KBM-7 (cell line): ENCODE results near the gene WFDC1.
"Not testable (repeated sequence)": the region's sequence is repeated elsewhere in the genome, so short reads cannot be mapped to it uniquely, and the experiment has no call there.

Experiments used
- DNase-seq: peaks from one replicate; pipeline ENCODE4 v3.0.0-alpha.2; 2015
- in situ Hi-C: fragments of 300-500 bp; cut with MboI; formaldehyde crosslinking; loops from 2 replicates; pipeline ENCODE4 v1.14.3; 2020; ENCODE audit warnings: low sequenced_read_pairs, low pct_unique_long_range_greater_than_20kb, mixed read lengths

Gene WFDC1

DNA sequence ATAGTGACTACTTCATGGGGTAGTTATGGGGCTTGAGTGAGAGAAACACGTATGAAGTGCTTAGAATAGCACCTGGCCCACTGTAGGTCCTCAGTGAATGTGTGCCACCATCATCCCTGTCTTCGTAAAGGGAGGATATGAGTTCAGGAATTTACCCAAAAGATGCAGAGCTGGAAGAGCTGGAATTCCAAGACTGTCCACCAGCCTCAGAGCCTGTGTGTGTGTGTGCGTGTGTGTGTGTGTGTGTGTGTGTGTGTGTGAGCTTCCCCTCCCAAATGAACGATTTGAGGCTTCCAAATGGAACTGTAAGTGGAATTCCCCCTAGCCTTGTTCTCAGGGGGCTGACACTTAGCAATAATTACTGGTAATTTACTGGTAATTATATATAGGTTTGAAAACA, 27.3 kb downstream of the WFDC1 start:
- no peak for DNase-seq
- in situ Hi-C loops = no loop called here

DNA sequence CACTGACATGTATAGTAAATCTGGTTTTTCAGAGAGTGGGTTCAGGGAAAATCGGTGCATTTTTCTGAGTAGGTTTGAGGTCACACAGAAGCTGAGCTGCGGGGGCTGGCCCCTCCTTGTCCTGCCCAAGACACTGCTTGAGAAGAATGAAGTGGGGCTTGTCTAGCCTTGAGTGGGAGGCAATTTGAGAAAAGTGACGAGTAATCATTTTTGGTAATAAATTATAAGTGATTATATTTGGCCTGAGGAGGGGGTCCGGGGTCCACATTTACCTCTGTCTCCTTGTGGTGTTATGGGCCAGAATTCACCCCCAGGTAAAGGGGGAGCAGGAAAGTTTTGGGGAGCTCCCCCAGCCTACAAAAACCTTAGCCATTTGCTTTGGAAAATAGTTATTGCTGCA, 28.1 kb downstream of the WFDC1 start:
- in situ Hi-C loops = no loop called here
- no peak for DNase-seq

GRCh38 chr16:84323606-84324005, 28.9 kb downstream of the WFDC1 start:
- DNase-seq = no peak
- in situ Hi-C loops = no loop called here

DNA sequence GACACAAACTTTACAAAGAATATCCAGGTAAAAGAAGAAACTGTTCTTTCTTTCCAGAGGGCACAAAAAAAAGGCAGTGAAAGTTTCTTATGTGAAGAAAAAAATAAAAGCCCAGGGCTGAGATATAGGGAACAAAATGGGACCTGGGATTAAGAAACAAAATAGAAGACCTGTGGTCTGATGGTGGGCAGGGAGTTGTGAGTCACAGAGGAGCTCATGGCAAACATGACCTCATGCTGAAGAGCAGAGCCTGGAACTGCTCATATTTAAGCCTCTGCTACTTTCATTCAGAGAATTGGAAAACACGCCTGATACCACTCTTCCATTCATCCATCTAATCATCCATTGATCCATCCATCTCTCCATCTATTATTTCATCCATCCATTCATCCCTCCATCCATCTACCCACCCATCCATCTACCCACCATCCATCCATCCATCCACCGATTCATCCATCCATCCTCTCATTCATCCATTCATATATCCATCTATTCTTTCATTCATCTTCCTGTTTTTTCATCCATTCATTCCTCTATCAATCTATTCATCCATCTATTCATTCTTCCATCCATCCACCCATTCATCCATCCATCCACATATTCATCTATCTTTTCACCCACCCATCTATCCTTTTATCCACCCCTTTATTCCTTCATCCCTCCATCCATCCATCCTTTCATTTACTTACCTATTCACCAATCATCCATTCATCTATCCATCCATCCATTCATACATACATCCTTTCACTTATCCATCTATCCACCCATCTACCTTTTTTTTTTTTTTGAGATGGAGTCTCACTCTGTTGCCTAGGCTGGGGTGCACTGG, 30.0 kb downstream of the WFDC1 start:
- no peak for DNase-seq
- in situ Hi-C loops = no loop called here

DNA sequence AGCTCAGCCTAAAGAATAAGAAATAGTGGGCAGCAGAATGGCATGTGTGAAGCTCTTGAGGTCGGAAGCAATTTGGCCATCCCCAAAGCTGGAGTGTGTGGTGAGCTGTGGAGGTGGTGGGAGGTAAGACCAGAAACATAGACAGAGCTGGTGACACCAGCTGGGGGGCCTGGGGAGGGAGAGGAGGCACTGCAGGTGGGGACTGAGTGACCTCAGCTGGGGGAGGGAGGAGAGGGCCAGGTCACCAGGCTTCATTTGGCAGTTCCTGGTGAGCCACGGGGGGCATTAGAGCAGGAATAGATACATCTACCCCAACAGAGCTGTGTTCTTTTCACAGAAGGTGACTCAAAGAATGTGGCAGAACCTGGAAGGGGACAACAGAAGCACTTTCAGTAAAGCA, 31.9 kb downstream of the WFDC1 start:
- no peak for DNase-seq
- in situ Hi-C loops = no loop called here

DNA sequence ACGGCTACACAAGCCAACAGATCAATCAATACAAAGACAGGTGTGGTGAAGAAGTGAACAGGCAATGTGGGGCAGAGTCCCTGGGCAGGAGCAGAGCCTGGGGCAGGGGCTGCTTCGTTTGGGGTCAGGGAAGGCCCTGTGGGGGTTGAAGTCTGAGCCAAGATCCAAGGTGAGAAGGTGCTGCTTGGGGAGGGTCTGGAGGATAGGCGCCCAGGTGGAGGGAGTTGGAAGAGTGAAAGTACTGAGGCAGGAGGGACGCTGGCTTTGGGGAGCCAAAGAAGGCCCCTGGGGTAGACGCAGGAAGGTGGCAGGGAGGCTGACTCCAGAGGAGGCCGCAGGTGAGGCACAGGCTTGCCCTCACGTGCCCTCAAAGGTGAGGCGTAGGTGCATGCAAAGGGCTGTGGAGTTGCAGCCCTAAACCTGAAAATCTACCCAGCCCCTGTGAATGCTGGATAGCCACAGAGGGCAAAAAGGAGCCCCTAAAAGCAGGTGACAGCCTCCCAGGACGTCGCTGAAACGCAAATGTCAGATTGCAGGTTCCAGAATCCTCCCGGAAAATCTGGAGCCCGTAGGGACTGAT, 33.3 kb downstream of the WFDC1 start:
- DNase-seq = no peak
- in situ Hi-C loops = no loop called here

DNA sequence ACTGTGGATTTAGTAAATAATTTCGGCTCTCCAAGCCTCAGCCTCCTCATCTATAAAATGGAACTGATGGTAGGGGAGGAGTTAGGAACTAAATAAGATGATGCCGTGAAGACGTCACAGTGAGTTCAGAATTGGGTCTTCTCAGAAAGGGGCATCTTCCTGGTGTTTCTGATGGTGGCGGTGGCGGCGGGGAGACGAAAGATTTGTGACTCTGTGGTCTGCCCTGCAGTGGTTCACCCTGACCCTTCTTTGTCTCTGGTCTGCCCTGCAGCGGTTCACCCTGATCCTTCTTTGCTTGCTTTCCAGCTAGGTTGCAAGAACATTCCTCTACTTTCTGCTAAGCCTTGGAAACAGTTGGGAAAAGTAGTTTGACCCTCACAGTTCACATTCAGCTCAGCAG, 34.3 kb downstream of the WFDC1 start:
- no peak for DNase-seq
- in situ Hi-C loops = no loop called here

GRCh38 chr16:84329843-84330684, 35.4 kb downstream of the WFDC1 start:
- in situ Hi-C loops = no loop called here
- DNase-seq = no peak

- in situ Hi-C loops = no loop called here
Measured at GRCh38 chr16:84330685-84331050, 36.0 kb downstream of the WFDC1 start.

GRCh38 chr16:84331998-84332780, 37.5 kb downstream of the WFDC1 start:
- in situ Hi-C loops = no loop called here
- DNase-seq = no peak

More at GRCh38 chr16:84330685-84331050, 36.0 kb downstream of the WFDC1 start:
- no peak for DNase-seq

DNA sequence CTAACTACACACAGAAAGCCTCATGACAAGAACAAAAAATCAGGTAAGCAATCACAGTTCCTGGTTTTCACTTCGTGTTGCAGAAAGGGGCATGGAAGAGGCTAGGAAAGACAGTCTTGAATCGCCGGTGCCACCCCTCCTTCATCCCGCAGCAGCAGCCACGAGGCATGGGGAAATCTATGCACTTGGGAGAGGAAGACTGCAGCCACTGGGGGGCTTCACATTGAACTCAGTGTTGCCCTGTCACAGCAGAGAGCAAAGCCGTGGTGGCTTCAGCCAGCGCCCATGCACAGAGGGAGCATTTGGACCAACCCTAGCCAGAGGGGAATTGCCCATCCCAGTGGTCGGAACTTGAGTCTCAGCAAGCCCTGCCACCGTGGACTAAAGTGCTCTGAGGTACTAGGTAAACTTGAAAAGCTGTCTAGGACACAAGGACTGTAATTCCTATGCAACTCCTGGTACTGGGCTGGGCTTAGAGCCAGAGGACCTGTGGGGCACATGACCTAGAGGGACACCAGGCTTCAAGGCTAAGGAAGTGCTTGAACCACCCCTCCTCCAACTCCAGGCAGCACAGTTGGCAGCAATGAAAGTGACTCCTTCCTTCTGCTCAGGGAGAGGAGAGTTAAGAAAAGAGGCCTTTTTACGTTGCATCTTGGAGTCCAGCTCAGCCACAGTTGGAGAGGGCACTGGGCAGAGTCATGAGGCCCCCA, 38.5 kb downstream of the WFDC1 start:
- no peak for DNase-seq
- in situ Hi-C loops = no loop called here

DNA sequence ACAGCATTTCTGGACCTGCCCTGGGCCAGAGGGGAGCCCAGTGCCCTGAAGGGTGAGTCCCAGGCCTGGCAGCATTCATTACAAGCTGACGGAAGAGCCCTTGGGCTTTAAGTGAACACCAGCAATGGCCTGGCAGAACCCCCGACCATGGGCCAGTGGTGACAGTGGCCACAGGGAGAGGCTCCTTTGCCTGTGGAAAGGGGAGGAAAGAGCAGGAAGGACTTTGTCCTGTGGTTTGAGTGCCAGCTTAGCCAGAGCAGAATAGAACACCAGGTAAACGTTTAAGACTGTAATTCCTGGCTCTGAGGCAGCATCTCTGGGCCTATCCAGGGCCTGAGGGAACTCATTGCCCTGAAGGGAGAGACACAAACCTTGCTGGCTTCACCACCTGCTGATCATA, 39.4 kb downstream of the WFDC1 start:
- no peak for DNase-seq
- in situ Hi-C loops = no loop called here

GRCh38 chr16:84334482-84334881, 39.8 kb downstream of the WFDC1 start:
- in situ Hi-C loops = no loop called here
- no peak for DNase-seq

- DNase-seq, in situ Hi-C loops: not testable (repeated sequence)
Measured at GRCh38 chr16:84337236-84337635, 42.6 kb downstream of the WFDC1 start.

DNA sequence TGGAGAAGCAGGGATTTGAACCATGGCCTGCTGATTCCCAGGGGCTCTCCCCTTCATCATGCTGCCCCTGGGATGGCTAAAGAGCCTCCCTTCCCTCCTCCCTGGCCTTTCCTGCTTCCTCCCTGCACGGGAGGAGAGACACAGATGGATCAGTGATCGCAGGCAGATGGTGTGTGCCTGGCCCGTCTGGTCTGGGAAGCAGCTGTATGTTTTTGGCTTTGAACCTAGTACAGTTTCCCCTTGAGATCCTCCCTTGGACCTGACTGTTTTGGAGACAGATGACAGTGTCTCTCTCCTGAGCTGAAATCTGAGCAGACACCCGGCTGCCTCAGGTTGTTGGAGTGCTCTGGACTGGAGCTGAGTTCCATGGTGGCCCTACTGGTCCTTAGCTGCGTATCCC, 44.6 kb downstream of the WFDC1 start:
- DNase-seq = no peak
- in situ Hi-C loops = no loop called here

- no peak for DNase-seq
- in situ Hi-C loops = no loop called here
Measured at GRCh38 chr16:84339766-84340165, 45.1 kb downstream of the WFDC1 start.

DNA sequence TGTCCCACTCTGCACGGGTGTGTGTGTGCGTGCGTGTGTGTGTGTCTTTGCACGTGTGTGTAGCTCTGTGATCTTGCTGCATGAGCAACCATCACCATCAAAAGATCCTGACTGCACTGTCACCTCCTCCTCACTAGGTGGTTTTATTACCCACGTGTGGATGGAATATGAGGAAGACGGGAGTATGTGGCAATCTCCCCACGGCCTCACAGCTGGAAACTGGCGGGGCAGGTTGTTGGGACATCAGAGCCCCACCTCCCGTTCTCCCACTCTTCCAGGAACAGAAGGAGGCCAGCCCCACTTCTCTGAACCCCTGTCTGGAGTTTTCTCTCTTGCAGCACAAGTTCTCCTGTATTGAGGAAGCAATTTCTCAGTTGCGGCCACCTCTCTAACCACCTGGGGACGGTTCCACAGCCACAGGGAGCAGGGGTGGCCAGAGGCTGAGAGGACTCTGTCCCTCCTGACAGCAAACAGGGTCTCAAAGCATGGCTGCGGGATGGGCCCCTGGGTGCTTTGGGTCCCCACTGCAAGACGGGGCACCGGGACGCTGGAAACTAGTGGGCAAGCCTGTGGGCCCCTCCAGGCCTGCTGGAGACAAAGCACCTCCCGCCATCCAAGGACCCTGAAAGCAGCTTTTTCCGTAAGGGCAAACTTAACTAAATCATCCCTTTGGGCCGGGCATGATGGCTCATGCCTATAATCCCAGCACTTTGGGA, 45.8 kb downstream of the WFDC1 start:
- DNase-seq = peak; percentile 14
- in situ Hi-C loops = no loop called here
